HepG2 (cell line): ENCODE results near the gene ANKRD31. TPM values are rescaled to one million over a fixed set of nuclear protein-coding genes. Genes with fewer than 3 reads are reported as not detected.

ENCODE experiments used
- ATAC-seq: fragments of 200-7000 bp; cut with Tn5 transposase; 3 replicates; pipeline ENCODE4 v1.9.1; 2020; ENCODE audit warnings: mild to moderate bottlenecking, moderate library complexity
- BruUV-seq: library from RNA; stranded (reverse); fragments of 400-500 nt; replicated peaks from 2 replicates; lab custom pipeline; 2021; lab: Mats Ljungman, UMichigan
- CTCF ChIA-PET: fragments of 300-600 bp; formaldehyde crosslinking; extraction: SDS; loops from one replicate; lab custom pipeline; 2021; ENCODE audit warnings: low total read pairs, inconsistent platforms, low intra/inter-chr PET ratio; lab: Yijun Ruan, JAX
- POLR2A ChIA-PET: fragments of 350-600 bp; sonication (Branson Sonifier 250); formaldehyde crosslinking; loops from one replicate; lab custom pipeline; 2020; ENCODE audit warnings: antibody characterized with exemption, inconsistent platforms; lab: Yijun Ruan, JAX
- DNase-seq: peaks from one replicate; pipeline ENCODE4 v3.0.0-alpha.2; 2015; ENCODE audit warnings: low spot score
- FAIRE-seq: peaks from 3 replicates; lab custom pipeline; 2011; peaks lifted over from hg19 to GRCh38; lab: Jason Lieb, UNC
- H2AFZ ChIP-seq: one replicate; pipeline ENCODE4 v1.6.1; 2011; ENCODE audit warnings: low read length, inconsistent platforms
- H3K27ac ChIP-seq: fragments of 300-600 bp; 3 replicates; pipeline ENCODE4 v1.8.0; 2011; ENCODE audit warnings: mixed run types, mild to moderate bottlenecking, mixed read lengths, low read length, inconsistent platforms; ENCODE audit not compliant: insufficient read depth; ENCODE audit errors: extremely low read length
- H3K27me3 ChIP-seq, 2 experiments: fragments of 200-600 bp in 1 of 2; 2 replicates in 1 of 2; 3 replicates in 1 of 2; pipeline versions ENCODE4 v1.6.0 to v1.8.0; 2011; ENCODE audit warnings: low read length in 2 of 2, mild to moderate bottlenecking in 2 of 2, moderate library complexity in 2 of 2, inconsistent platforms in 1 of 2; ENCODE audit not compliant: insufficient read depth in 2 of 2, control insufficient read depth in 1 of 2
- H3K36me3 ChIP-seq, 2 experiments: fragments of 200-600 bp in 1 of 2; replicated peaks in 1 of 2; 2 replicates in 1 of 2; 3 replicates in 1 of 2; pipeline versions ENCODE4 v1.5.1 to v1.8.0; 2011; ENCODE audit warnings: low read length in 2 of 2, inconsistent platforms in 1 of 2; ENCODE audit not compliant: insufficient read depth in 2 of 2, control insufficient read depth in 1 of 2
- H3K4me1 ChIP-seq: 2 replicates; pipeline ENCODE4 v1.5.1; 2012; ENCODE audit warnings: low read length, inconsistent platforms; ENCODE audit not compliant: insufficient read depth
- H3K4me2 ChIP-seq: 2 replicates; pipeline ENCODE4 v1.6.0; 2011; ENCODE audit warnings: low read depth, low read length, inconsistent platforms
- H3K4me3 ChIP-seq, 3 experiments: fragments of 200-600 bp in 1 of 3; sonication (generic), shearing (Covaris generic) in 1 of 3; replicated peaks in 1 of 3; 2 replicates each; pipeline ENCODE4 v1.5.1; 2011 to 2016; ENCODE audit warnings: low read length in 3 of 3, inconsistent platforms in 2 of 3, low read depth in 2 of 3, mild to moderate bottlenecking in 2 of 3, control low read depth in 1 of 3, mixed read lengths in 1 of 3; ENCODE audit not compliant: insufficient read depth in 1 of 3
- H3K79me2 ChIP-seq: one replicate; pipeline ENCODE4 v1.6.1; 2011; ENCODE audit warnings: low read length, inconsistent platforms; ENCODE audit not compliant: insufficient read depth
- H3K9ac ChIP-seq: 2 replicates; pipeline ENCODE4 v1.6.0; 2011; ENCODE audit warnings: mild to moderate bottlenecking, low read depth, low read length, inconsistent platforms; ENCODE audit not compliant: insufficient read depth
- H3K9me3 ChIP-seq: 2 replicates; pipeline ENCODE4 v1.5.1; 2012; ENCODE audit warnings: mild to moderate bottlenecking, low read length
- H4K20me1 ChIP-seq: 2 replicates; pipeline ENCODE4 v1.6.0; 2011; ENCODE audit warnings: inconsistent platforms, mild to moderate bottlenecking, low read length, moderate library complexity; ENCODE audit not compliant: insufficient read depth
- ATF6 ChIP-seq: sonication (generic); formaldehyde crosslinking; conservative IDR thresholded peaks from 2 replicates; pipeline ENCODE4 v1.4.0; 2020; ENCODE audit warnings: missing genetic modification reagents
- DNMT1 ChIP-seq: sonication (generic); formaldehyde crosslinking; IDR thresholded peaks from 2 replicates; pipeline ENCODE4 v1.5.1; 2020; ENCODE audit warnings: mild to moderate bottlenecking, missing genetic modification reagents
- KDM5A ChIP-seq: fragments of 200-600 bp; sonication (generic); IDR thresholded peaks from 2 replicates; pipeline ENCODE4 v1.7.0; 2018; ENCODE audit warnings: antibody characterized with exemption, mild to moderate bottlenecking, low read length, borderline replicate concordance
- KLF9 ChIP-seq: IDR thresholded peaks from 2 replicates; pipeline ENCODE4 v1.6.1; 2016; ENCODE audit warnings: low read depth
- NR2C2 ChIP-seq: sonication (generic); formaldehyde crosslinking; IDR thresholded peaks from 2 replicates; pipeline ENCODE4 v1.4.0; 2020; ENCODE audit warnings: missing genetic modification reagents, mild to moderate bottlenecking, moderate library complexity, borderline replicate concordance
- PHF21A ChIP-seq: sonication (generic); formaldehyde crosslinking; IDR thresholded peaks from 2 replicates; pipeline ENCODE4 v1.5.0; 2020; ENCODE audit warnings: mild to moderate bottlenecking, missing genetic modification reagents
- SIX4 ChIP-seq: sonication (generic); formaldehyde crosslinking; IDR thresholded peaks from 2 replicates; pipeline ENCODE4 v1.4.0; 2020; ENCODE audit warnings: missing genetic modification reagents
- SRSF4 ChIP-seq: fragments of 200-400 bp; formaldehyde crosslinking; IDR thresholded peaks from one replicate; pipeline ENCODE4 v1.6.1; 2018; ENCODE audit warnings: mild to moderate bottlenecking, low read depth, low read length, moderate library complexity; ENCODE audit not compliant: poor library complexity, severe bottlenecking
- STAT5B ChIP-seq: sonication (generic); formaldehyde crosslinking; IDR thresholded peaks from 2 replicates; pipeline ENCODE4 v1.4.0; 2020; ENCODE audit warnings: missing genetic modification reagents
- ZFP82 ChIP-seq: sonication (generic); formaldehyde crosslinking; IDR thresholded peaks from 2 replicates; pipeline ENCODE4 v1.5.1; 2020; ENCODE audit warnings: mild to moderate bottlenecking, missing genetic modification reagents, borderline replicate concordance
- ZNF180 ChIP-seq: sonication (generic); formaldehyde crosslinking; IDR thresholded peaks from 2 replicates; pipeline ENCODE4 v1.4.0; 2020; ENCODE audit warnings: low read depth, missing genetic modification reagents, borderline replicate concordance
- ZNF3 ChIP-seq: IDR thresholded peaks from 2 replicates; pipeline ENCODE4 v1.7.0; 2017; ENCODE audit warnings: inconsistent platforms
- ZNF329 ChIP-seq: sonication (generic); formaldehyde crosslinking; IDR thresholded peaks from 2 replicates; pipeline ENCODE4 v1.9.0; 2021; ENCODE audit warnings: low read depth, mild to moderate bottlenecking, missing genetic modification reagents
- ZNF354B ChIP-seq: sonication (generic); formaldehyde crosslinking; IDR thresholded peaks from 2 replicates; pipeline ENCODE4 v1.8.0; 2022; ENCODE audit warnings: mild to moderate bottlenecking, missing genetic modification reagents
- ZNF430 ChIP-seq: sonication (generic); formaldehyde crosslinking; IDR thresholded peaks from 2 replicates; pipeline ENCODE4 v1.9.0; 2021; ENCODE audit warnings: mild to moderate bottlenecking, missing genetic modification reagents
- ZNF557 ChIP-seq: sonication (generic); formaldehyde crosslinking; IDR thresholded peaks from 2 replicates; pipeline ENCODE4 v1.4.0; 2020; ENCODE audit warnings: missing genetic modification reagents
- ZNF703 ChIP-seq: sonication (generic); formaldehyde crosslinking; IDR thresholded peaks from 2 replicates; pipeline ENCODE4 v1.5.1; 2020; ENCODE audit warnings: missing genetic modification reagents, mild to moderate bottlenecking, moderate library complexity, borderline replicate concordance
- WGBS: methylation state at CpG from one replicate; pipeline ENCODE4 v1.1.6; 2017; ENCODE audit warnings: low lambda C conversion rate; 5-methylcytosine and 5-hydroxymethylcytosine counted together
- in situ Hi-C: cut with HindIII; loops from 2 replicates; pipeline ENCODE4 v1.10.0; 2017; ENCODE audit warnings: low pct_unique_long_range_greater_than_20kb; ENCODE audit not compliant: extremely low pct_ligation_motif_present
- intact Hi-C: fragments of 100-400 bp; cut with micrococcal nuclease; formaldehyde crosslinking; loops from one replicate; pipeline ENCODE4 v1.10.0; 2022; ENCODE audit not compliant: unreplicated experiment
- polyA plus RNA-seq, 8 experiments: library from polyadenylated mRNA; depleted of rRNA in 3 of 8; stranded (reverse) in 7 of 8; unstranded in 1 of 8; fragments of >200 nt; fragmentation: Illumina TruSeq in 4 of 8; extraction: Trizol in 4 of 8; gene quantifications; 2 replicates each; pipeline versions ENCODE4 v1.2.1 to v1.2.3, GENCODE V29; 2011 to 2016; ENCODE audit warnings: low read depth in 4 of 8, missing spikeins in 1 of 8, mixed read lengths in 1 of 8; ENCODE audit not compliant: insufficient read depth in 1 of 8
- total RNA-seq, 5 experiments: library from RNA; depleted of rRNA; stranded (reverse); fragments of >200 nt; fragmentation: Illumina TruSeq; extraction: Trizol; gene quantifications; 2 replicates each; pipeline ENCODE4 v1.2.3, GENCODE V29; 2016; ENCODE audit warnings: low read depth in 1 of 5
- TF ChIP-seq, protein P1 (sequence below): sonication (generic); formaldehyde crosslinking; IDR thresholded peaks from 2 replicates; pipeline ENCODE4 v1.5.1; 2020; ENCODE audit warnings: mild to moderate bottlenecking, moderate library complexity, missing genetic modification reagents
- TF ChIP-seq, protein P2 (sequence below): sonication (generic); formaldehyde crosslinking; conservative IDR thresholded peaks from 2 replicates; pipeline ENCODE4 v1.8.0; 2022; ENCODE audit warnings: low read depth, missing genetic modification reagents

The ANKRD31 gene
- total and polyA plus RNA-seq, 2 of the 13 experiments (the other 11 are each of a cell fraction or from before 2014, with no cell fraction given): 0.01 to 0.09 TPM

GRCh38 chr5:75053054-75053303 lies 183.7 kb downstream of the ANKRD31 start (continued):
- TF ChIP-seq ZNF703 (CRISPR knock-in tag) (no peak), ZNF180 (no peak), DNMT1 (CRISPR knock-in tag) (no peak), STAT5B (CRISPR knock-in tag) (no peak), ZNF329 (CRISPR knock-in tag) (no peak), ZNF430 (no peak), ZNF354B (CRISPR knock-in tag) (no peak), ZNF3 (CRISPR knock-in tag) (no peak), ZNF557 (no peak), KDM5A (no peak), KLF9 (CRISPR knock-in tag) (no peak), ZFP82 (CRISPR knock-in tag) (peak; percentile 18; the same call in 1 of the 2 replicates)

GRCh38 chr5:75052192-75053053 lies 184.3 kb downstream of the ANKRD31 start, which contains the start of gene GCNT4:
Gene GCNT4 (minus strand): TSS chr5:75052558. CDS start chr5:75030037, 22,521 bp downstream.
- H3K36me3 ChIP-seq: no peaks in the 10 kb centered on the region
- no peaks in the 10 kb centered on the region for H4K20me1 ChIP-seq
- ChIA-PET CTCF (interaction anchor here (1.5 kb wide), 1 partner anchor 213 kb away, joined by 3 read pairs; no protein-coding TSS in a partner anchor), POLR2A (no interaction called here)
- H3K9ac ChIP-seq: peak within 1 kb of the TSS; percentile 28; the same call in 1 of the 2 replicates
- DNase-seq: no peak
- in situ Hi-C loops (loop anchor here (10.0 kb wide), 1 partner anchor 212 kb away; no protein-coding TSS in a partner anchor), intact Hi-C loops (loop anchor here (1.0 to 10.0 kb wide), 4 partner anchors 105 to 284 kb away; partner anchors contain the start of genes ANKRD31 and HMGCR)
- H3K27me3 ChIP-seq: peaks cover 19 to 53% of the 10 kb centered on the region in 2 experiments
- H3K9me3 ChIP-seq: no peaks in the 10 kb centered on the region
- ATAC-seq: peak; percentile 55
- H2AFZ ChIP-seq: no peak within 1 kb of the TSS
- no peak for FAIRE-seq
- H3K4me1 ChIP-seq: peaks cover 27% of the 10 kb centered on the region
- 13% methylated on average over 28 of the region's 74 CpGs for WGBS
- H3K4me3 ChIP-seq: peak within 1 kb of the TSS; percentile 54 to 75 (median 68)
- H3K27ac ChIP-seq: no peak within 1 kb of the TSS
- H3K4me2 ChIP-seq: peak within 1 kb of the TSS; percentile 83
- no peaks in the 10 kb centered on the region for H3K79me2 ChIP-seq
- BruUV-seq: no TSS peak
- TF ChIP-seq, protein P1, sequence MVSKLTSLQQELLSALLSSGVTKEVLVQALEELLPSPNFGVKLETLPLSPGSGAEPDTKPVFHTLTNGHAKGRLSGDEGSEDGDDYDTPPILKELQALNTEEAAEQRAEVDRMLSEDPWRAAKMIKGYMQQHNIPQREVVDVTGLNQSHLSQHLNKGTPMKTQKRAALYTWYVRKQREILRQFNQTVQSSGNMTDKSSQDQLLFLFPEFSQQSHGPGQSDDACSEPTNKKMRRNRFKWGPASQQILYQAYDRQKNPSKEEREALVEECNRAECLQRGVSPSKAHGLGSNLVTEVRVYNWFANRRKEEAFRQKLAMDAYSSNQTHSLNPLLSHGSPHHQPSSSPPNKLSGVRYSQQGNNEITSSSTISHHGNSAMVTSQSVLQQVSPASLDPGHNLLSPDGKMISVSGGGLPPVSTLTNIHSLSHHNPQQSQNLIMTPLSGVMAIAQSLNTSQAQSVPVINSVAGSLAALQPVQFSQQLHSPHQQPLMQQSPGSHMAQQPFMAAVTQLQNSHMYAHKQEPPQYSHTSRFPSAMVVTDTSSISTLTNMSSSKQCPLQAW (CRISPR knock-in tag): no peak
- no peak for TF ChIP-seq NR2C2 (CRISPR knock-in tag)
- no peak for TF ChIP-seq ATF6 (CRISPR knock-in tag)
- TF ChIP-seq PHF21A (CRISPR knock-in tag): no peak
- no peak for TF ChIP-seq SRSF4
- no peak for TF ChIP-seq SIX4 (CRISPR knock-in tag)
- TF ChIP-seq, protein P2, sequence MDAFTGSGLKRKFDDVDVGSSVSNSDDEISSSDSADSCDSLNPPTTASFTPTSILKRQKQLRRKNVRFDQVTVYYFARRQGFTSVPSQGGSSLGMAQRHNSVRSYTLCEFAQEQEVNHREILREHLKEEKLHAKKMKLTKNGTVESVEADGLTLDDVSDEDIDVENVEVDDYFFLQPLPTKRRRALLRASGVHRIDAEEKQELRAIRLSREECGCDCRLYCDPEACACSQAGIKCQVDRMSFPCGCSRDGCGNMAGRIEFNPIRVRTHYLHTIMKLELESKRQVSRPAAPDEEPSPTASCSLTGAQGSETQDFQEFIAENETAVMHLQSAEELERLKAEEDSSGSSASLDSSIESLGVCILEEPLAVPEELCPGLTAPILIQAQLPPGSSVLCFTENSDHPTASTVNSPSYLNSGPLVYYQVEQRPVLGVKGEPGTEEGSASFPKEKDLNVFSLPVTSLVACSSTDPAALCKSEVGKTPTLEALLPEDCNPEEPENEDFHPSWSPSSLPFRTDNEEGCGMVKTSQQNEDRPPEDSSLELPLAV (CRISPR knock-in tag): no peak
